Measurements from ENCODE around the gene ZNF584.
A peak's percentile ranks its signal among the peaks of the same experiment; 100 is the strongest.

Gene ZNF584

GRCh38 chr19:58385313-58385890, 23.0 kb upstream of the ZNF584 start:
- TF ChIP-seq MAX (IDR thresholded peaks at IDR 0.05; ENCODE audit: low read depth, low read length) (no peak), CTCF (IDR thresholded peaks at IDR 0.05; ENCODE audit: low read depth, low read length) (no peak), MYC (IDR thresholded peaks at IDR 0.05; ENCODE audit: low read depth, low read length) (no peak), POLR2A (IDR thresholded peaks at IDR 0.05; ENCODE audit: extremely low read depth, insufficient read length) (no peak)
- DNase-seq (ENCODE audit: low read depth) = no peak
- peak overlapping the region; percentile 82 for H3K4me3 ChIP-seq (ENCODE audit: low read depth, low read length)

DNA sequence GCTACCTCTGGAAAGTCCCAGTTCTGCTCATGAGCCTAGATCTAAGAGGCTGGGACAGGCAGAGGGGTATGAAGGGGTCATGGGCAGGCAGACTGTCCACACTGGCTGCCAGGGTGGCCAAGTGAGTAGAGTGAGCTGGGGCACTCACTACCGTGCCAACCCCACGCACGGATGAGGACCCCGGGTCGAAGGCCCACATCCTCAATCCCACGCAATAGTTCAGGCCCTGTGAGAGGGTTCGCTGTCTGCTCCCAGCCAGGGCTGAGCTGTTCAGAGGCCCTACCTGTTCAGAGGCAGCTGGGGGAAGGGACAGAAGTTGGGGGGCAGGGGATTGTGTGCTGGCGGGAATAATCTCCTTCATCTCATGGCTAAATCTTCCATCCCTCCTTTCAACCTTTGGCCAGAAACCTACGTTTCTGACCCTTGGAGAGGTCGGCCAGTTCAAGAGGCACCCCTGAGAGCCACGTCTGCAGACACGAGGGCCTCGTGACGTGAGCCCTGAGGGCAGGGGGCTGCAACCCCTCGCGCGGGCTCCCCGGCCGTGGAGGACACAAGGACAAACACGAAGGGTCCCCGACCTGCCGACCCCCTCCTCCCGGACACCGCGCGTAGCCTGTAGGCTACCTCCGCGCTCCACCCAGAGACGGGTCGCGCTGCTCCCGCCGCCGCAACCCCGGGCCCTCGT, 22.4 kb upstream of the ZNF584 start:
- peak; percentile 48 for DNase-seq (ENCODE audit: low read depth)
- TF ChIP-seq CTCF (IDR thresholded peaks at IDR 0.05; ENCODE audit: low read depth, low read length) (no peak), POLR2A (IDR thresholded peaks at IDR 0.05; ENCODE audit: extremely low read depth, insufficient read length) (no peak), MAX (IDR thresholded peaks at IDR 0.05; ENCODE audit: low read depth, low read length) (no peak), MYC (IDR thresholded peaks at IDR 0.05; ENCODE audit: low read depth, low read length) (no peak)
- H3K4me3 ChIP-seq (ENCODE audit: low read depth, low read length) = peak overlapping the region; percentile 82

GRCh38 chr19:58386576-58387337, 21.7 kb upstream of the ZNF584 start, which contains the start of gene RPS5:
Gene RPS5 (plus strand): TSS chr19:58387269. CDS start chr19:58388138, 869 bp downstream.
- TF ChIP-seq MAX (IDR thresholded peaks at IDR 0.05; ENCODE audit: low read depth, low read length) (peak; percentile 91), MYC (IDR thresholded peaks at IDR 0.05; ENCODE audit: low read depth, low read length) (peak; percentile 94), POLR2A (IDR thresholded peaks at IDR 0.05; ENCODE audit: extremely low read depth, insufficient read length) (peak; percentile 89), CTCF (IDR thresholded peaks at IDR 0.05; ENCODE audit: low read depth, low read length) (no peak)
- H3K4me3 ChIP-seq (ENCODE audit: low read depth, low read length) = peak within 1 kb of the TSS; percentile 99
- DNase-seq (ENCODE audit: low read depth) = peak; percentile 99

DNA sequence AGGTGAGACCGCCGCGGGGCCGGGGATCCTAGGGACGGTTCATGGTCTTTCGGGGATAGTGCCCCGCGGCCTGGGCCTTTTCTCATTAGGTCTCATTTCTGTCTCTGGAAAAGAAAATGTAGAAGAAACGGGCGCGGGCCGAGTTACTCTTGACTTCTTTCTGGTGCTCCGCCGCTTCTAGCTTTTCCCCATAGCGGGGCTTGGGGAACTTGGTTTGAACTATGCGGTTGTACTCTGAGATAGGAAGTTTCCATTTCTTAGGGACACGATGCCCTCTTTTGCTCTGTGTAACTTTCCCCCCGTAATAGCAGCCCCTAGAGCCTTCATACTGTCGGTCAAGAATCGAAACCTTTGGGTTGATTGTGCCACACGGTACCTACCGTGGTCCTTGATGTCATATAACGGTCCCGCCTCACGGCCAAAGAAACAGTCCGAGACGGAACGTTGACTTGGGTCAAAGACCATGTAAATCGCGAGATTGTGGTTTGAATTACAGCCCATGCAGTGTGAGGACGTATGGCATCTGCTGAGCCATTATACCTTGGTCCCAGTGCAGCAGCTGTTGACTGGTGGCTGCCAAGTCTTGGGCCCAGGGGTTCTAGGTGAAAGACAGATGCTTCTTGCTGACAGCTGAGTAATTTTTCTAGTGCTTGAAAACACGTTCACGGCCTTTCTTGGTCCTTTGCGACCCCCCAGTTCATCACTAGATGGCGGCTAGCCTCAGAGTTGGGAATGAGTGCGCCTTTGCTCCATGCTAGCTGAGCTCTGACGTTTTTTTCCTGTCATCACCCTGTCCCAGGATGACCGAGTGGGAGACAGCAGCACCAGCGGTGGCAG, 20.9 kb upstream of the ZNF584 start:
- peak overlapping the region; percentile 99 for H3K4me3 ChIP-seq (ENCODE audit: low read depth, low read length)
- no peak for DNase-seq (ENCODE audit: low read depth)
- no peak for TF ChIP-seq CTCF (IDR thresholded peaks at IDR 0.05; ENCODE audit: low read depth, low read length)
- TF ChIP-seq POLR2A (IDR thresholded peaks at IDR 0.05; ENCODE audit: extremely low read depth, insufficient read length) = no peak
- no peak for TF ChIP-seq MAX (IDR thresholded peaks at IDR 0.05; ENCODE audit: low read depth, low read length)
- TF ChIP-seq MYC (IDR thresholded peaks at IDR 0.05; ENCODE audit: low read depth, low read length) = 0 out of 2 replicates have a peak, but pooled peaks have one; percentile 12

GRCh38 chr19:58388175-58388526, 20.3 kb upstream of the ZNF584 start:
- no peak for DNase-seq (ENCODE audit: low read depth)
- peak overlapping the region; percentile 99 for H3K4me3 ChIP-seq (ENCODE audit: low read depth, low read length)
- TF ChIP-seq POLR2A (IDR thresholded peaks at IDR 0.05; ENCODE audit: extremely low read depth, insufficient read length) (no peak), MYC (IDR thresholded peaks at IDR 0.05; ENCODE audit: low read depth, low read length) (no peak), CTCF (IDR thresholded peaks at IDR 0.05; ENCODE audit: low read depth, low read length) (no peak), MAX (IDR thresholded peaks at IDR 0.05; ENCODE audit: low read depth, low read length) (no peak)

Data from NB4 (cell line).